HG03520 (cell line): ENCODE data around the gene MBOAT7.
"Not testable (repeated sequence)": the region's sequence is repeated elsewhere in the genome, so short reads cannot be mapped to it uniquely, and the experiment has no call there.

Experiments
- ATAC-seq: cut with Tn5 transposase; IDR thresholded peaks from one replicate; pipeline ENCODE4 v1.9.1; 2021; ENCODE audit warnings: mild to moderate bottlenecking, moderate library complexity; ENCODE audit not compliant: unreplicated experiment

MBOAT7 gene

DNA sequence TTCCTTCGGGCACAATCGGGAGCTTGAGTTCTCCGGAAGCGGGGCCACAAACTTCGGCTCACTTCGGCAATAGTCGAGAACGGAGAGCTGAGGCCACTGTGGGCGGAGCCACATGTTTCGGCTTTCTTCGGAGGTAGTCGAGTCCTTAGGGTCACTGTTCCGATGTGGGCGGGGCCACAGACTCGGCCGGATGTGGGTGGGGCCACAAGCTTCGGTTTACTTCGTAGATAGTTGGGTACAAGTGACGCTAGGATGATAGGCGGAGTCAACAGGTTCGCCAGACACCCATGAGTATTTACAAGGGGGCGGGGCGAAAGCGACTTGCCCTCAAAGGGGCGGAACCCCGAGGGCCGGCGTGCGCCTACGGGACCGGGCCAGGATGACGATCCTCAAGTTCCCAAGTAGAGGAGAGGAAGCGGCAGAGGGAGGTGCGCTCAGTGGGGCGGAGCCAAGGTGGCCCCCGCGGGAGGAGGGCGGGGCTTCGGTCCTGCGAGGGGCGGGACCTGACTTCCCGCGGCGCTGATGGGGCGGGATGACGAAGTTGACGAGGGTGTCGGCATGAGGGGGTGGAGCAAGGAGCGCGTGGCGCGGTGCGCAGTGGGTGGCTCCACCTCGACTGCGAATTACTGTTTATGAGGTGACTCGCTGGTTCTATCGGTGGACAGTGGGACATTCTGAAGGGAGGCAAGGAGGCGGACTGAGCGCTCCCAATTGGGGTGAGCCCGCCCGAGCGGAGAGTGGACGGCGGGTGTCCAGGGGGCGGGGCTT is 539 bp upstream of the MBOAT7 start:
- ATAC-seq, result peak; percentile 41

DNA sequence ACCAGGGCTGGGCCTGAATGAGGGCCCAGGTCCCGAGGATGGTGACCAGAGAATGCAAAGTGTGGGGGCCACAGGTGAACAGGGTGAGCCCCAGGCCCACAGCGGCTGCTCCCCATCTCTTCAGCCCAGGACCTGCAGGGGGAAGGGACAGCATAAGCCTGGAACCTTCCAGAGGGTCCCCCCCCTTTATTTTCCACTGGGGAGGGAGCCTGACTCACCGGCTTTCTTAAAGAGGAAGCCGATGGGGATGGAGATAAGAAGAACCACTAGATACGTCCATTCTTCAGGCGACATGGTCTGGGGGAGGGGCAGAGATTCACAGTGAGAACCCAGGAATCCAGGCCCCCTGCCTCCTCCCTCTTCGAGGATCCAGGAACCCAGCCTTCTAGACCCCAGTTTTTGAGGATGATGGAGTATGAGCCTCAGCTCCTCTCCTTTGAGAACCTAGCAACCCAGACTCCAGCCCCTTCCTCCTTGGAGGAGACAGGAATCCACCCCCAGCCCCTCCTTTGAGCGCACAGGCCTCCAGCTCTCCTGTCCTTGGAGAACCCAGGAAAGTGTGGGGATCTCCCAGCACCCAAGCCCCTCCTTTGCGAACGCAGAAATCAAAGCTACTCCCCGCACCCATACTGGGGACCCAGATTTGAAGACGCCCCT is 1.0 kb downstream of the MBOAT7 start:
- ATAC-seq, result no peak

DNA sequence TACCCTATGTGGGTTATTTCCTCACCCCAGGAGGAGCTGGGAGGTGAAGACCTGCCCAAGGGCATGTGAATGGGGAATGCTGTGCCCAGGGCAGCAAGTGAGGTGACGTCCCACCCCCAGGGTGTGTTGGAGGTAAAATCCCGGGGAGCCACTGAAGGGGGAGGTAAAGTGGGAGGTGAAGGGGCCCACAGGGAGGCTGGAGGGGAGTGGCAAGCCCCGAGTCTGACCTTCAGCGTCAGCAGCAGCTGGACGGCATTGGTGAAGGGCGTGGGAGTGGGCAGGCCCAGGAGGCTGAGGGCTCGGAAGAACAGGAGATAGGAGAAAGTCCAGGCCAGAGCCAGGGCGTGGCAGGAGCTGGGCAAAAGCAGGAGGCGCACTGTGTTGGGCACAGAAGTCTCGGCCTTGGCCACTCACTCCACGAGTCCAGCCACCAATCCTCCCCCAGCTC is 2.4 kb downstream of the MBOAT7 start:
- no peak for ATAC-seq

DNA sequence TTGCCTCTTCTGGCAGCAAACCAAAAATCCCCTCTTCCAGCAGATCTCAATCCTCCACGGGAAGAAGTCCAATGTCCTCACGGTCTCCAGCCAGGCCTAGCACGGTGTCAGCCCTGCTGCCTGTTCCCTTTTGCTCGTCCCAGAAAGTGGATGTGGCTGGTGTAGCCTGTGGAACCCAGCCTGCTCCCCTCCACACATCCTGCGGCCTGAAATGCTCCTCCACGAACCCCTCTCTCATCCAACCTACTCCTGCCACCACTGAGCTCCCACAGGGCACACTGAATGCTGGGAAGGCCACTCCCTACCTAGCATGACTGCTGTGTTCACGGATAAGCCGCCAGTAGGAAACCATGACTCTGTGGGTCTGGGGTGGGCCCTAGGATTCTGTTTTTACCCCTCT is 3.0 kb downstream of the MBOAT7 start:
- no peak for ATAC-seq

DNA sequence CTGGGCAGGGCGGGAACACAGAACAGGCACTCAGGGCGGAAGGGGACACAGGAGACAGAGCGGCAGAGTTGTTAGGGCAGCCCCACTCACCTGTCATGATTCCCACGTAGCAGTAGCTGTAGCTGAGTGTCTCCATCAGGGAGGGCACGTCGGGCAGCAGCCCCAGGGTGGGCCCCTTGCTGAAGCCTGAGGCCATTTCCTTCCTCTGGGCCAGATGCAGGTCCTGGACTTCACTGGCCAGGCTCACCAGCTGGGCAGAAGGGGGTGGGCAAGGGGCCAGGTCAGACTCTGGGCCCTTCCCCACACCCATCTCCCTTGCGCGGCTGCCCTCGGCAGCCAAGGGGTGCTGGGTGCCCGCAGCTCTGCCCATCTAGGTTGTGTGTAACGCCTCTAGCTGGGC is 5.9 kb downstream of the MBOAT7 start:
- ATAC-seq, result no peak

DNA sequence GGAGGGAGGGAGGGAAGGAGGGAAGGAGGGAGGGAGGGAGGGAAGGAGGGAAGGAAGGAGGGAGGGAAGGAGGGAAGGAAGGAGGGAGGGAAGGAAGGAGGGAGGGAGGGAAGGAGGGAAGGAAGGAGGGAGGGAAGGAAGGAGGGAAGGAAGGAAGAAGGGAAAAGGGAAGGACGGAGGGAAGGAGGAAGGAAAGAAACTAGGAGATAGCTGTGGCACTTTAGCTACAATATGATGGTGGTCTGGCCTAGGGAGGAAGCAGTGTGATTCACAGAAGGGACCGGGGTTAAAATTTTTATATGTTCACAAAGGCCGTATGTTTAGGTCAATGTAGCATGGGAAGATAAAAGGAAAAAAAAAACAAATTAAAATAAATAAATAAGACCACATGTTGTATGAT is 7.5 kb downstream of the MBOAT7 start:
- ATAC-seq, result not testable (repeated sequence)

DNA sequence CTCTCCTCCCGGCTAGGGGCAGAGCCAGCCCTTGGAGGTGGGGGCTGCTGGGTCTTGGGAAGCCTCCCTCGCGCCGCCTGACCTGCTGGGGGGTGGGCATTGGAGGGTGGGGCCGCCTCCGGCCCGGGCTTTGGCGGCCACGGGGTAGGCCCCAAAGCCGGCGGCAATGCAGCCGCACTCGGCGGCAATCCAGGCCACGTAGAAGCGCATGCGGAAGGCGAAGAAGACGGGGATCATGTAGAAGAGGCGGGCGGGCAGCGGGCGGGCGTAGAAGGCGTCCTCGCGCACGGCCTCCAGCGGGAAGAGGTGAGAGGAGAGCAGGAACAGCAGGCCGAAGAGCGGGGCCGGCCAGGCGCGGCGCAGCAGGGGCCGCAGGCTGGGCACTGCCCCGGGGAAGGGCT is 8.7 kb downstream of the MBOAT7 start:
- ATAC-seq, result no peak

DNA sequence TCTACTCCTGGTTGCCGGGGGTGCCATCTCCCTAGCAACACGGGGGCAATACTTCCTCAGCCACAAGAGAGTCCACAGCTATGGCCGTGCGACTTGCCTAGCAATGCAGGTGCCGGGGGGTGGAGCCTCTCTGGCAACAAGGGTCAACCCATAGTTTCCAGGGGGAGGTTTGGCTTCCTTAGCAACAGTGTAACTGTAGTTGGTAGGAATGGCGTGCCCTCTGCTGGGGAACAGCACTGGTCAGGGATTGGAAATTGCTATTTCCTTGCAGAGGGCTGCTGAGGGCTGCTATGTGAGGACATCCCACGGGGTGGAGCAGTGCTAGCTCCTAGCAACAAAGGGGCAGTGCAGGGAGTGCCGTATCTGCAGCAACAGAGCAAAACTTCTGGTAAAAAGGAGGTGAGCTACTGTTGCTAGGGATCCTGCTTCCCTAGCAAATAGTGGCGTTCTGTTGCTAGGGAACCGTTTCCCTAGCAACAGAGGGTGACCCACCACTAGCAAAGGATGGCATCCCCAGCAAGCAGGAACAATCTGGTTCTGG is 9.4 kb downstream of the MBOAT7 start:
- no peak for ATAC-seq

DNA sequence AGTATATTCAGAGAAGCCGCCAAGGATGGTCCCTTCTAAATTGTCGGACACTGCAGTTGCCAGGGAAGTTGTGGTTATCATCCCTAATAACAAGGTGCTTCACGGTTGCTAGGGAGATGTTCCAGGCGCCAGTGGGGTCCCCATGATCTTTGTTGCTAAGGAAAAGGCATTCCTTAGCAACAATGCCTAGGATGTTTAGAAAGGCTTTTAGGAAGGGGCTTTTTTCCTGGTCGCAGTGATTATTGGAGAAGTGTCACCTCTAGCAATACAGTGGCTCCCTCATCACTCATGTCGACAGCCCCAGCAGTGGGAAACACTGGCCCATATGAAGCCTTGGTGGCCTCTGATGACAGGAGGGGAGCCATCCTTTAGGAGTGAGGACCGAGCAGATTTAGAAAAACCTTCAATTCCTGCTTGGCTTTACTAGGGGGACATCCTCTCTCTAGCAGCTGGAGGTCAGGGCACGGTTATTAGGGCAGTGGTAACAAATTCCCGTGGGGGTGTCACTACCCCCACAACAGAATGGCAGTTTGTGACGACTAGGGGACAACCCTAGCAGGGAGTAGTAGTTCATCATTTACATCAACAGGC is 10.0 kb downstream of the MBOAT7 start:
- no peak for ATAC-seq

DNA sequence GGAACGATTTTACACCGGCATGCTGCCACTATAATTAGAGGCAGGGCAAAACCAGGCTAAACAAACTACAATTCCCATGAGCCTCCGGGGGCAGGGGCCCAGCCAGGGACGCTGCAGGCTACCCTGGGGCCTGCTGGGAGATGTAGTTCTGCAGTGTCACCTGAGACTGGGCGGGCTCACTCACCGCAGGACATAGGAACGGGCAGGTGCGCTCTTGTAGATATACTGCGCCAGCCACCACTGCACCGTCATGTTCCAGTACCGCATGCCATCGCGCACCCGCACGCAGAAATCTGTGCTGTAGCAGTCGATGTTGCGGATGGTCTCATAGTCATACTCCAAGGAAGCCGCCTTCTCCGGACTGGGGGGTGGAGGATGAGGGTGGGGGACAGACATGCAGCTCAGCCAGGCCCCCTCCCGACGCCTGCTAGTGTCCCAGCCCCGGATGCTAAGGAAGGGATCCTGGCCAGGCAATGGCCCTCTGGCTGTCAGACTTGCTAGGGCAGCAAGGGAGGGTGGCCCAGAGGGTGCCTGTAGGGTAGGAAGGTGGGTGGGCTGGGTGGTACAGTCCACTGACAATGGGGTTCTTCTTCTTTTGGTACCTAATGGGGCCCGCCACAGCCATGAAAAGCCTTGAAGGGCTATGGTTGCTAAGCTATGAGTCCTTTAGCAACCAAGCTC is 10.7 kb downstream of the MBOAT7 start:
- no peak for ATAC-seq

DNA sequence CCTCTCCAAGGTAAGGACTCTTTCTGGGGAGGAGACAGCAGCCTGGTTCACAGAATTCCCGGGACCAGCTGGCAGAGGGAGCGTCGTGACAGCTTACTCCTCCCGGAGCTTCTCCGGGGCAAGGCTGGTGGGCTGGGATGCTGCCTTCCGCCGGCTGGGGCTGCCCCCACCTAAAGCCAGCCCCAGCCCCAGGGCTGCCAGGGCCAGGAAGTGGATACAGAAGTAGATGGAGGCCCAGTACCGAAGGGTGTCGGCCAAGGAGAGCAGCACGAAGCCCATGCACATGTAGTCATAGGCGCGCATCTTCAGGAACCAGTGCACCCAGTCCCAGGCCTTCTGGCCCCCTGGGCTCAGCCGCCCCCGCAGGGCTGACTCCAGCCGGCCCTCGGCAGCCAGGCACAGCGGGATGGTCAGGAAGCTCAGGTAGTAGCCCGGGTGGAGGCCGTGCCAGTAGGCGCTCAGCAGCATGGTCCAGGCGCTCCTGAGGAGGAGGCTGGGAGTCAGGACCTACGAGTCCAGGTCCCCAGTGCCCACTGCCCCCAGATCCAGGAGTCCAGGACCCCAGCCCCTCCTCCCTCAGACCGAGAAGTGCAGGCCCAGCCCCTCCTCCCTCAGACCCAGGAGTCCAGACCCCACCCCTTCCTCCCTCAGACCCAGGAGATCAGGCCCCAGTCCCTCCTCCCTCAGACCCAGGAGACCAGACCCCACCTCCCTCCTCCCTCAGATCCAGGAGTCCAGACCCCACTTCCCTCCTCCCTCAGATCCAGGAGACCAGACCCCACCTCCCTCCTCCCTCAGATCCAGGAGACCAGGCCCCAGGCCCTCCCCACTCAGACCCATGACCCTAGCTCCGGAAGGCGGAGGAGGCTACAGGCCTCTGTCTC is 15.2 kb downstream of the MBOAT7 start:
- ATAC-seq, result no peak

DNA sequence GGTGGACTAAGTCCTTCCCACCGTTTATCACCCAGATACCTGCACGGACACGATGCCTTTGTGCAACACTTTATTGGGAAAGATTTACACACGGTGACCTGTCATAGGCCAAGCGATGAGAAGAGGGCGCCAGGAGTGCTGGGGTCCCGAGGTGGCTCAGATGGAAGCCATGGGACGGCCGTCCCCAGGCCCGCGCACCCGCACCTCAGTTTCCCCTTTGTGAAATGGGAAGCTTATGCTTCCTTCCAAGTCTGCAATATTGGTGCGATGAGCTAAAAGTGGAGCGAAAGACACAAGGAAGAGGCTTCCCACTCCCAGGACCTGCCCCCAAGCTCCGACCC is 16.1 kb downstream of the MBOAT7 start:
- no peak for ATAC-seq

DNA sequence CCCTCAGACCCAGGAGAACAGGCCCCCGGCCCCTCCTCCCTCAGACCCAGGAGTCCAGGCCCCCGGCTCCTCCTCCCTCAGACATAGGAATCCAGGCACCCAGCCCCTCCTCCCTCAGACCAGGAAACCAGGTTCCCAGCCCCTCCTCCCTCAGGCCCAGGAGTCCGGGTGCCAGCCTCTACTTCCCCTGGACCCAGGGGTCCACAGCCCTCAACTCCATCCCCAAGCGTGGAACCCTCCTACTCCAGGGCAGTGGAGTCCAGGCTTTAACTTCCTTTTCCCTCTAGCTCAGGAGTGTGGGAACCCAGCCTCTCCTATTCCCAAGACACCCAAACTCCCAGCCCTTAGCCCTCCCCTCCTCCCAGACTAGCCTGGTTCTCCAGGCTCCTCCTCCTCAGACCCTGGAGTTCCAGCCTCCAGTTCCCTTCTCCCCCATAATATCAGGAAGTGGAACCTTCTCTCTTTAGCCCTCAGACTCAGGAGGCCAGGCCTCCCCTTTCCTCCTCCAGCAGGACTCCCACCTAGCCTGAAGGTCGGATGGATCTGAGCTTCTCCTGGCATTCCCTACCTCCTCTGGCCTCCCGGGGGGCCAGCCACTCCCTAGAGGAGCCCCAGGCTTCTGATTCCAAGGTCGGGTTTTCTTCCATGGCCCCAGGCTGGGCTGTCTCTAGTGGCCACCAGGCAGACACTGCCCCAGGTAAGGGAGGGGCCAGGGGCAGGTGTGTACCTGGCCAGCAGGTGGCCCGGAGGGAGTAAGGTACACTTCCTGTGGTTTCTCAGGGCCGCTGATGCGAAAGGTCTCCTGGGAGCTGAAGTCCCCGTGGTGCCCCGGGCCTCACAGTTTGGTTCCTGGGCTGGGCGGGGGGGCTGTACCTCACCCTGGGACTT is 16.7 kb downstream of the MBOAT7 start, which contains the start of gene TMC4:
Gene TMC4 (minus strand): TSS at position 690 of the 888 bp plus-strand sequence. CDS start 43 bp downstream, at position 647.
- no peak for ATAC-seq

DNA sequence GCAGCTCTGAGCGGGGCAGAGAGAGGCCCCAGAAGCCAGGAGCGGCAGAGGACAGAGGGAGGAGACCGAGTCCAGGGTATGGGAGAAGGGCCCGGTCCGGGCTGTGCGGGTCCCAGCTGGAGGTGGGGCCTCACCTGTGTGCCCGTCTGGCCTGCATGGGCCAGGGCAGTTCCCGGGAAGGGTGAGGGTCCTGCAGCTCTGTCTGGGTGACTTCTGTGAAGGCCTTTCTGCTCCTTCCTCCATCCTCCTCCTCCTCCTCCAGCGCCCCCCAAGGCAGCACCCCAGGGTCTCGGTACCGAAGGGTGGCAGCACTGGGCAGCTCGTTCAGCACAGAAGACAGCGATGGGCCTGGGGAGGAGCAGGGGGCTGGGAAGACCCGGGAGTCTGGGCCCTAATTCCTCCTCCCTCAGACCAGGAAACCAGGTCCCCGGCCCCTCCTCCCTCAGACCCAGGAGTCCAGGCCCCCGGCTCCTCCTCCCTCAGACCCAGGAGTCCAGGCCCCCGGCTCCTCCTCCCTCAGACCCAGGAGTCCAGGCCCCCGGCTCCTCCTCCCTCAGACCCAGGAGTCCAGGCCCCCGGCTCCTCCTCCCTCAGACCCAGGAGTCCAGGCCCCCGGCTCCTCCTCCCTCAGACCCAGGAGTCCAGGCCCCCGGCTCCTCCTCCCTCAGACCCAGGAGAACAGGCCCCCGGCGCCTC is 17.5 kb downstream of the MBOAT7 start:
- ATAC-seq, result not testable (repeated sequence)

DNA sequence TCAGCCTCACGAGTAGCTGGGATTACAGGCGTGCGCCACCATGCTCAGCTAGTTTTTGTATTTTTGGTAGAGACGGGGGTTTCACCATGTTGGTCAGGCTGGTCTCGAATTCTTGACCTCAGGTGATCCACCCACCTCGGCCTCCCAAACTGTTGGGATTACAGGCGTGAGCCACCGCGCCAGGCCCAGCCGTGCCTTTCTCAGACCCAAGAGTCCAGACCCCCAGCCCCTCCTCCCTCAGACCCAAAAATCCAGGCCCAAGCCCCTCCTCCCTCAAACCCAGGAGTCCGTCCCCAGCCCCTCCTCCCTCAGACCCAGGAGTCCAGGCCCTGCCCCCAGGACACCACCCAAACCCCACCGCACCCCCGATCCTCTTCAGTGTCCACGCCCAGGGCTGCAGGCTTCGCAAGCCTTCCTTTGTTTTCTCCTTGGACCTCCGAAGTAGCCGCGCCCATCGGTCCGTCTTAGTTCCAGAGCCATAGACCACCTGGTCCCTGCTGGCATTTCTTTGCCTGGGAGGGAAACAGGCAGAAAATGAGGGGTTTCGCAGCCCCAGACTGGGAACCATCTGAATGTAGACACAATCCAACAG is 20.1 kb downstream of the MBOAT7 start:
- no peak for ATAC-seq

DNA sequence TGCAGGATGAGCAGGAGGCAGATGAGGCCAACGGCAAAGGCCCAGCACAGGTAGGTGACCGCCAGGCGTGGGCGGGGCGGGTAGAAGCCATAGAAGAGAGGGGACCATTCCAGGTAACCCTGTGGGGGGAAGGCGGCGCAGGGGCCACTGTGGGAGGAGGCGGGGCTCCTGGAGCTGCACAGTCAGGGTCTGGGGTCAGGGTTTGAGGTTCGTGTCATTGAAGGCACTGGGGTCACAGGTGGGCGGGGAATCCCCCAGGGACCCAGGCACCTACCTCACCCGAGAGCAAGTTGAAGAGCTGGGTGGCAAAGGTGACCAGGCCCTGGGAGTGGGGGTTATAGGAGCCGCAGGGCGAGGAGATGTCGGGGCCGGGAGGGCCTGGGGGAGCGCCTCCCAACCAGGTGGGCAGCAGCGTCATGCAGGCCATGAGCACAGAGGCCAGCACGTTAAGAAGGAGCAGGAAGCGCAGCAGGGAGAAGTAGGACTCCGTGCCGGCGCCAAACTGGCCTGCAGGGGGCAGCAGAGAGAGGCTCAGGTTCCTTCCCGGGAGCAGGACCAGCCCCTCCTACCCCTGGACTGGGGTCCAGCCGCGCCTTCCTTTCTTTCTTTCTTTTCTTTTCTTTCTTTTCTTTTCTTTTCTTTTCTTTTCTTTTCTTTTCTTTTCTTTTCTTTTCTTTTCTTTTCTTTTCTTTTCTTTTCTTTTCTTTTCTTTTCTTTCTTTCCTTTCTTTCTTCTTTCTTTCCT is 21.0 kb downstream of the MBOAT7 start:
- ATAC-seq, result no peak

DNA sequence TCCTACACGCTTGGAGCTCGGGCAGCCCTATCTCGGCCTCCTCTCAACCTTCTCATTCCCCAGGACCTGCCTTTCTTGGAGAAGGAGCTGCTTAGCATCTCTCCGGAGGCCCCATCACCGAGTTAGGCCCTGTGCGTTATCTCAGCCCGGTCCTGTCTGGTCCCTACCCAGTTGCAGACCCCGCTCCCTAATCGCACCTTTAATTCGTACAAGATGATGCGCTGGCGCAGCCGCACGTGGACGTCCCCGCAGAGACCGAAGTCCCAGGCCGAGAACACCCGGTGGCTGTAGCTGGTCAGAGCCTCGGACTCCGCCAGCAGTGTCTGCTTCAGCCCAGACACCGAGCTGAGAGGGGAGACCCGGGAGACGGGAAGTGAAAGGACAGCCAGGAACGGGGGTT is 24.2 kb downstream of the MBOAT7 start:
- ATAC-seq, result no peak
